Upper lobe of left lung (tissue), 6 donors: Measurements from ENCODE around the gene NDUFA13. TPM values are rescaled to one million over a fixed set of nuclear protein-coding genes. Genes with fewer than 3 reads are reported as not detected.

Experiments
- ATAC-seq, 2 donors: fragments of 200-7000 bp; cut with Tn5 transposase; one replicate each; pipeline ENCODE4 v1.9.1; 2022; ENCODE audit warnings: mild to moderate bottlenecking in 2 of 2, moderate library complexity in 2 of 2; ENCODE audit not compliant: low FRiP score in 2 of 2
- DNase-seq, 2 donors: peaks; one replicate each; pipeline ENCODE4 v3.0.0-alpha.2; 2019 to 2020
- H3K27ac ChIP-seq, 4 donors: fragments of 200-600 bp; sonication (generic); one replicate each; pipeline ENCODE4 v1.5.1; 2016 to 2019
- H3K27me3 ChIP-seq, 4 donors: fragments of 200-600 bp; sonication (generic); one replicate each; pipeline ENCODE4 v1.5.1; 2017 to 2019
- H3K36me3 ChIP-seq, 4 donors: fragments of 200-600 bp; sonication (generic); one replicate each; pipeline ENCODE4 v1.5.1; 2016 to 2019
- H3K4me1 ChIP-seq, 4 donors: fragments of 200-600 bp; sonication (generic); one replicate each; pipeline ENCODE4 v1.5.1; 2018 to 2019
- H3K4me3 ChIP-seq, 4 donors: fragments of 200-600 bp; sonication (generic); one replicate each; pipeline ENCODE4 v1.5.1; 2017 to 2019; ENCODE audit warnings: mild to moderate bottlenecking in 2 of 4, moderate library complexity in 1 of 4
- H3K9me3 ChIP-seq, 4 donors: fragments of 200-600 bp; sonication (generic); one replicate each; pipeline ENCODE4 v1.5.1; 2018 to 2019
- EP300 ChIP-seq, 4 donors: sonication (generic); formaldehyde crosslinking; IDR thresholded peaks; one replicate each; pipeline ENCODE4 v1.5.1; 2017; ENCODE audit warnings: antibody characterized with exemption in 4 of 4, control low read depth in 2 of 4
- POLR2A ChIP-seq, 4 donors: fragments of 450-650 bp; IDR thresholded peaks; one replicate each; pipeline ENCODE4 v1.5.1; 2016 to 2017; ENCODE audit warnings: antibody characterized with exemption in 4 of 4, mild to moderate bottlenecking in 2 of 4
- POLR2AphosphoS5 ChIP-seq, 2 donors: sonication (generic); formaldehyde crosslinking; IDR thresholded peaks; one replicate each; pipeline ENCODE4 v1.5.1; 2017; ENCODE audit warnings: antibody characterized with exemption in 2 of 2
- WGBS, 2 donors: methylation state at CpG; one replicate each; pipeline ENCODE4 v1.1.5; 2017 to 2018; 5-methylcytosine and 5-hydroxymethylcytosine counted together
- total RNA-seq, 6 donors: library from RNA; depleted of rRNA in 4 of 6; stranded (reverse); fragments of >200 nt in 4 of 6; gene quantifications; one replicate each; pipeline versions ENCODE4 v1.1.0 to v1.2.1, GENCODE V29; 2016 to 2021
- TF ChIP-seq, protein P1 (sequence below), 6 experiments: fragments of 450-650 bp in 4 of 6; fragments of 200-600 bp in 2 of 6; sonication (generic) in 2 of 6; IDR thresholded peaks; one replicate each; pipeline ENCODE4 v1.5.1; 2016 to 2019; ENCODE audit warnings: antibody characterized with exemption in 6 of 6
- donor health status: DM: no; HTN: no; CAD: no; lungs with moderate emphysema.
- donor health status: DM: no; HTN: yes; CAD: no; lungs with severe emphysema.

Gene NDUFA13
- total RNA-seq, 6 donors from 2014 or later: 24.3 to 305 (median 112) TPM

DNA sequence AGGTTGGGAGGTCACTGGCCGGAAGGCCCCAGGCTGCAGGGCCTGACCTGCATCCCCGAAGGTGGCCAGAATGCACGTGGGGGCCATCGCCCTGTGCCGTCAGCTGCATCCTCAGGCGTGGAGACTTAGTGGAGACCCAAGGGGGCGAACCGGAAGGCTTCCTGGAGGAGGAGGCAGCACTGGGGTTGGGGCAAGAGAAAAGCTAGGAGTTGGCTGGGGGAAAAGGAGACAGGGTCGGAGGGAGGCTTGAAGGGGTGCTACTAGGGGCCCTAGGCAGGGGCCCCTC lies 11.3 kb downstream of the NDUFA13 start:
- Histone ChIP-seq H3K27me3 (no peaks in the 10 kb centered on the region), H3K4me1 (peaks cover 0 to 12% (median 4%) of the 10 kb centered on the region in 4 donors), H3K27ac (no peak overlapping the region), H3K9me3 (no peaks in the 10 kb centered on the region), H3K4me3 (no peak overlapping the region), H3K36me3 (peaks cover 3 to 40% (median 38%) of the 10 kb centered on the region in 4 donors)
- TF ChIP-seq, protein P1, sequence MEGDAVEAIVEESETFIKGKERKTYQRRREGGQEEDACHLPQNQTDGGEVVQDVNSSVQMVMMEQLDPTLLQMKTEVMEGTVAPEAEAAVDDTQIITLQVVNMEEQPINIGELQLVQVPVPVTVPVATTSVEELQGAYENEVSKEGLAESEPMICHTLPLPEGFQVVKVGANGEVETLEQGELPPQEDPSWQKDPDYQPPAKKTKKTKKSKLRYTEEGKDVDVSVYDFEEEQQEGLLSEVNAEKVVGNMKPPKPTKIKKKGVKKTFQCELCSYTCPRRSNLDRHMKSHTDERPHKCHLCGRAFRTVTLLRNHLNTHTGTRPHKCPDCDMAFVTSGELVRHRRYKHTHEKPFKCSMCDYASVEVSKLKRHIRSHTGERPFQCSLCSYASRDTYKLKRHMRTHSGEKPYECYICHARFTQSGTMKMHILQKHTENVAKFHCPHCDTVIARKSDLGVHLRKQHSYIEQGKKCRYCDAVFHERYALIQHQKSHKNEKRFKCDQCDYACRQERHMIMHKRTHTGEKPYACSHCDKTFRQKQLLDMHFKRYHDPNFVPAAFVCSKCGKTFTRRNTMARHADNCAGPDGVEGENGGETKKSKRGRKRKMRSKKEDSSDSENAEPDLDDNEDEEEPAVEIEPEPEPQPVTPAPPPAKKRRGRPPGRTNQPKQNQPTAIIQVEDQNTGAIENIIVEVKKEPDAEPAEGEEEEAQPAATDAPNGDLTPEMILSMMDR (IDR thresholded peaks at IDR 0.05): no peak
- no peak for TF ChIP-seq POLR2AphosphoS5 (IDR thresholded peaks at IDR 0.05)
- TF ChIP-seq EP300 (IDR thresholded peaks at IDR 0.05): no peak
- no peak for TF ChIP-seq POLR2A (IDR thresholded peaks at IDR 0.05)
- ATAC-seq: no peak
- DNase-seq: no peak
- 96 to 97% methylated on average over 7 to 9 of the region's 9 CpGs for WGBS, 2 donors

DNA sequence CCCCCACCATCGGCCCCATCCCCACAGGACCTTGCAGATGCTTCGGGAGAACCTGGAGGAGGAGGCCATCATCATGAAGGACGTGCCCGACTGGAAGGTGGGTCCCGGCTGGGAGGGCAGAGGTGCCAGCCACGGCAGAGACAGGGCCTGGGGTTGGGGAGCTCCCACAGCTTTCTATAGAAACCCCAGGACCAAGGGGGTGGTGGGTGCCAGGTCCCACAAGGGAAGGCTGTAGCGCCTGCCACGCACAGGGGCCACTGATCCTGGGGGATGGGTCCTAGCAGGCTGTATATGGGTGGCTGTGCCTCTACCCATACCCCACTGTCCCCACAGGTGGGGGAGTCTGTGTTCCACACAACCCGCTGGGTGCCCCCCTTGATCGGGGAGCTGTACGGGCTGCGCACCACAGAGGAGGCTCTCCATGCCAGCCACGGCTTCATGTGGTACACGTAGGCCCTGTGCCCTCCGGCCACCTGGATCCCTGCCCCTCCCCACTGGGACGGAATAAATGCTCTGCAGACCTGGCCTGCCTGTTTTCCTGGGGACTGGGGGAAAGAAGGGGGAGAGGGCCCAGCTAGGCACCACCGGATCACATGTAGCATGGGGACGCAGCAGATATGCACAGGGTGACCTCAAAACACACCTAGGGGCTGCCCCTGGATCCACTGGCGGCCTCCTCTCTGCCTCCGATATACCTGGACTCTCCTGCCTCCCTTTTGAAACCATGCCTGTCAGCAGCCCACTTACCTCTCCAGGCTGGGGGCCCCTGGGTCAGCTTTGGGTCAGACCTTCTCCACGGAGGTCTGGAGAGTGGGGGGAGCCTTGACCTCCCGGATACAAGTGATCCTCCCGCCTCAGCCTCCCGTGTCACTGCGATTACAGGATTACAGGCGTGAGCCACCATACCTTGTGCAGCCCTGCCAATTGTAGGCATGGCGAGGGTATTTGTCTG lies 11.9 kb downstream of the NDUFA13 start:
- no peak for ATAC-seq
- Histone ChIP-seq H3K27ac (no peak overlapping the region), H3K4me3 (no peak overlapping the region), H3K9me3 (no peaks in the 10 kb centered on the region), H3K36me3 (peaks cover 3 to 40% (median 38%) of the 10 kb centered on the region in 4 donors), H3K27me3 (no peaks in the 10 kb centered on the region), H3K4me1 (peaks cover 0 to 18% (median 6%) of the 10 kb centered on the region in 4 donors)
- TF ChIP-seq, protein P1 (IDR thresholded peaks at IDR 0.05): no peak
- no peak for TF ChIP-seq POLR2AphosphoS5 (IDR thresholded peaks at IDR 0.05)
- 92 to 98% methylated on average over 15 to 26 of the region's 27 CpGs for WGBS, 2 donors
- DNase-seq: peak in 1 of 2 donors; percentile 52

DNA sequence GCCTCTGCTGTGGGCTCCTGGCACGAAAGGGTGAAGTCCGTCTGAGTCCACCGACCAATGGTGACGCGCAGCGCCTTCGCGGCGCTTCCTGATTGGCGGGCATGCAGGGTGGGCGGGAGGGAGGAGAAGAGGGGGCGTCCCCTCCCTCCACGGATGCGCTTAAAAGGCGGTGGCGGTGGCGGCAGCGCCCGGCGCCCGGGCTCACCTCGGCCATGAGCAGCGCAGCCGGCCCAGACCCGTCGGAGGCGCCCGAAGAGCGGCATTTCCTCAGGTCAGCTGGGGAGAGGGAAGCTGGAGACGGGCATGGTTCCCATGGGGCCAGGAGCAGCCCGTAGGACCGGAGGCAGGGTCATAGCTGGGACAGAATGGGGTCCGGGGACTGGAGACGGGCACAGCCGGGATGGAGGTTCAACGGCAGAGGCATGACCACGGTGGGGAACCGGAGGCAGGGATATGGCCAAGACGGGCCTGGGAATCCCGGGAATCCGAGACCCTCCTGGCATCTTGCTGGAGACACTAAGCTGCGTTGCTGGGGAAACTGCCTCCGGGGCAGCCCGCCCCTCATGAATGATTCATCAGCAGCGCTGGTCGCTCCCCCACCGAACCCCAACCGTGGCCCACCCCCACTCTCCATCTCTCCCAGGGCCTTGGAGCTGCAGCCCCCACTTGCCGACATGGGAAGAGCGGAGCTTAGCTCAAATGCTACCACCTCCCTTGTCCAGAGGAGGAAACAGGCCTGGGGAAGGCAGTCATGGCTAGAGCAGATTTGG lies 12.9 kb downstream of the NDUFA13 start, which contains the start of gene YJEFN3:
TSS of gene YJEFN3 (plus strand) at position 191 of the 770 bp plus-strand sequence. CDS start at position 213, 22 bp downstream.
- Histone ChIP-seq H3K4me1 (peaks cover 0 to 18% (median 6%) of the 10 kb centered on the region in 4 donors), H3K9me3 (no peaks in the 10 kb centered on the region), H3K27ac (no peak within 1 kb of the TSS), H3K4me3 (no peak within 1 kb of the TSS), H3K27me3 (no peaks in the 10 kb centered on the region), H3K36me3 (peaks cover 3 to 39% (median 38%) of the 10 kb centered on the region in 4 donors)
- 67 to 82% methylated on average over 28 to 49 of the region's 50 CpGs for WGBS, 2 donors
- DNase-seq: peak in 1 of 2 donors; percentile 85
- TF ChIP-seq, protein P1 (IDR thresholded peaks at IDR 0.05): no peak
- TF ChIP-seq POLR2AphosphoS5 (IDR thresholded peaks at IDR 0.05) (no peak), EP300 (IDR thresholded peaks at IDR 0.05) (no peak), POLR2A (IDR thresholded peaks at IDR 0.05) (no peak)
- ATAC-seq: no peak

DNA sequence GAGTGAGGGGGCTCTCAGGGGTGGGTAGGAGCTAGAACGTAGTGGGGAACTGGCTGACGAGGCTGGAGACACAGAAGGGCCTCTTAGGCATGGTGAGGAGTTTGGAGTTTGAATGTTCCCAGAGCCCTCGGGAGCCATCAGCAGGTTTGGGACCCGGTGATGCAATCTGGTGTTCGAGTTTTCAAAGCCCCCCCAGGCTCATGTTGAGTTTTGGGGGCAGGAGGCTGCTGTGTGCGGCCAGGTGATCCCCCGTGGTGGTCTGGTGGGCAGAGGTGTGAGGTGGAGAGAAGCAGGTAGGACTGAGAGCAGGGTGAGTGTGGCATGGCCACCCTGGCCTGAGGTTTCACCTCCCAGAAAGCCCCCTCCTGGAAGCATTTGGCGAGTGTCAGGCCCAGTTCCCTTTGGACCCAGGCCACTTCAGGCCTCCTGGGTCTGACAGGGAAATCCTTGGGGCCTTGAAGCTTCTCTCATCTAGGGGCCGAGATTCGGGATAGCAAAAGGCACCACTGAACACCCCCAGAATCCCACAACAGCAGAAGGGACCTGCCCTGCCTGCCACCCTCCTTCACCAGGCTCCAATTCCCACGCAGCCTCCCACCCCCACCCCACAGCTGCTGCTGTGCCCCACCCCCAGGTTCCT lies 13.9 kb downstream of the NDUFA13 start:
- no peaks in the 10 kb centered on the region for H3K9me3 ChIP-seq
- no peak overlapping the region for H3K4me3 ChIP-seq
- TF ChIP-seq POLR2A (IDR thresholded peaks at IDR 0.05): no peak
- no peak overlapping the region for H3K27ac ChIP-seq
- H3K36me3 ChIP-seq: peaks cover 3 to 36% (median 34%) of the 10 kb centered on the region in 4 donors
- H3K4me1 ChIP-seq: peaks cover 0 to 18% (median 6%) of the 10 kb centered on the region in 4 donors
- WGBS, 2 donors: 75 to 84% methylated on average over 10 to 11 of the region's 11 CpGs
- peak in 1 of 2 donors; percentile 17 for DNase-seq
- ATAC-seq: no peak
- no peaks in the 10 kb centered on the region for H3K27me3 ChIP-seq

DNA sequence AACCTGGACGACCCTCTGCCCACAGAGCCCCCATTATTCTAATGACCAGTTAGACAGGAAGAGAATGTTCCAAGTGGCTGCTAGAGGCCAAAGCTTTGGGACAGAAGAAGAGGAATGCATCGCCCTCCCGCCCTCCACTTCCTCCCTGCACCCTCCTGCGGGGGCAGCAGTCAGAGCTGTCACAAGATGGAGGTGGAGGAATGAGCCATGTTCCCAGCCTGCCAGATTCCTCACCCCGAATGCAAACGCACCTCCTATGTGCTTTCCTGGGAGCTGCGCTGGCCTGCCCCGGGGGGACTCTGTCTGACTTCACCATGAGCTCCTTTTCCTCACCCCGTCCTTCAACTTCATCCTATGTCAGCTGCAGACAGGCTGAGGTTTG lies 14.4 kb downstream of the NDUFA13 start:
- H3K27me3 ChIP-seq: no peaks in the 10 kb centered on the region
- no peak overlapping the region for H3K27ac ChIP-seq
- no peak overlapping the region for H3K4me3 ChIP-seq
- no peaks in the 10 kb centered on the region for H3K9me3 ChIP-seq
- peaks cover 3 to 36% (median 34%) of the 10 kb centered on the region in 4 donors for H3K36me3 ChIP-seq
- TF ChIP-seq, protein P1 (IDR thresholded peaks at IDR 0.05): no peak
- TF ChIP-seq POLR2A (IDR thresholded peaks at IDR 0.05): no peak
- TF ChIP-seq EP300 (IDR thresholded peaks at IDR 0.05): no peak
- TF ChIP-seq POLR2AphosphoS5 (IDR thresholded peaks at IDR 0.05): no peak
- 63 to 67% methylated on average over 5 to 9 of the region's 9 CpGs for WGBS, 2 donors
- H3K4me1 ChIP-seq: peaks cover 0 to 18% (median 6%) of the 10 kb centered on the region in 4 donors
- DNase-seq: peak in 1 of 2 donors; percentile 10
- ATAC-seq: no peak
